HepG2 (cell line): ENCODE data around the gene RAP2A.

Experiments used
- CEBPB ChIP-seq: IDR thresholded peaks from 2 replicates; pipeline ENCODE4 v1.6.1; 2011; ENCODE audit warnings: low read depth, low read length, improper control_type of control experiment, borderline replicate concordance
- CREB1 ChIP-seq, 2 experiments: fragments of 450-650 bp in 1 of 2; IDR thresholded peaks; 2 replicates each; pipeline ENCODE4 v1.6.1; 2016 to 2017; ENCODE audit warnings: control low read depth in 1 of 2, mild to moderate bottlenecking in 1 of 2, missing compliant biosample characterization in 1 of 2, missing genetic modification characterization in 1 of 2
- PATZ1 ChIP-seq: sonication (generic); formaldehyde crosslinking; IDR thresholded peaks from 2 replicates; pipeline ENCODE4 v1.4.0; 2020; ENCODE audit warnings: missing genetic modification reagents
- SETDB1 ChIP-seq: sonication (generic); formaldehyde crosslinking; IDR thresholded peaks from 2 replicates; pipeline ENCODE4 v1.5.1; 2020; ENCODE audit warnings: missing genetic modification reagents, mild to moderate bottlenecking, borderline replicate concordance
- SNAI1 ChIP-seq: sonication (generic); formaldehyde crosslinking; IDR thresholded peaks from 2 replicates; pipeline ENCODE4 v1.5.0; 2020; ENCODE audit warnings: mild to moderate bottlenecking, missing genetic modification reagents, borderline replicate concordance
- TF ChIP-seq, protein P1 (sequence below): sonication (generic); formaldehyde crosslinking; IDR thresholded peaks from 2 replicates; pipeline ENCODE4 v1.5.0; 2020; ENCODE audit warnings: mild to moderate bottlenecking, missing genetic modification reagents, moderate library complexity

DNA sequence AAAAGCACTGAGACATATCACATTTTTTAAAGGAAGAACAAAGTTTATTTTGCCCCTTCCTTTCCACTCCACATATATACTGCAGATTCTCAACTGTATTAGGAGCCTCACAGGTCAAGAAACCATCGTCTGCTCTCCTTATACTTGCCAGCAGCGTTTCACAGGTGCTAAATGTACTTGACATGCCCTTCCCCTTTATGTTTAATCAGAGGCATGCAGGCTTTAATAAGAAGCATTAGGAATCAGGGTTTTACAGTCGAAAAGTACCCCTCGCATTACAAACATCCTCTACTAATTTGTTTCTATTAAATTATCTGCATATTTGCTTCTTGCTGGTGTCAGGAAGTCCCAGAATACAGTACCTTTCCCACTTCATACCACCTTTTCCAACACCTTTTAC is 3.7 kb upstream of the RAP2A start:
- TF ChIP-seq SETDB1 (CRISPR knock-in tag) (no peak), PATZ1 (CRISPR knock-in tag) (no peak), CEBPB (no peak), CREB1 (IDR thresholded peaks at IDR 0.05) (no peak), CREB1 (CRISPR knock-in tag; IDR thresholded peaks at IDR 0.05) (no peak), SNAI1 (CRISPR knock-in tag) (no peak)
- TF ChIP-seq, protein P1, sequence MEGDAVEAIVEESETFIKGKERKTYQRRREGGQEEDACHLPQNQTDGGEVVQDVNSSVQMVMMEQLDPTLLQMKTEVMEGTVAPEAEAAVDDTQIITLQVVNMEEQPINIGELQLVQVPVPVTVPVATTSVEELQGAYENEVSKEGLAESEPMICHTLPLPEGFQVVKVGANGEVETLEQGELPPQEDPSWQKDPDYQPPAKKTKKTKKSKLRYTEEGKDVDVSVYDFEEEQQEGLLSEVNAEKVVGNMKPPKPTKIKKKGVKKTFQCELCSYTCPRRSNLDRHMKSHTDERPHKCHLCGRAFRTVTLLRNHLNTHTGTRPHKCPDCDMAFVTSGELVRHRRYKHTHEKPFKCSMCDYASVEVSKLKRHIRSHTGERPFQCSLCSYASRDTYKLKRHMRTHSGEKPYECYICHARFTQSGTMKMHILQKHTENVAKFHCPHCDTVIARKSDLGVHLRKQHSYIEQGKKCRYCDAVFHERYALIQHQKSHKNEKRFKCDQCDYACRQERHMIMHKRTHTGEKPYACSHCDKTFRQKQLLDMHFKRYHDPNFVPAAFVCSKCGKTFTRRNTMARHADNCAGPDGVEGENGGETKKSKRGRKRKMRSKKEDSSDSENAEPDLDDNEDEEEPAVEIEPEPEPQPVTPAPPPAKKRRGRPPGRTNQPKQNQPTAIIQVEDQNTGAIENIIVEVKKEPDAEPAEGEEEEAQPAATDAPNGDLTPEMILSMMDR (CRISPR knock-in tag), result no peak
